Activated CD4-positive, alpha-beta T cell treated with anti-CD3 and anti-CD28 coated beads for 36 hours (primary cell): ENCODE measurements around the gene UVRAG. TPM values are rescaled to one million over a fixed set of nuclear protein-coding genes. Genes with fewer than 3 reads are reported as not detected.
"Not testable (repeated sequence)": the region's sequence is repeated elsewhere in the genome, so short reads cannot be mapped to it uniquely, and the experiment has no call there.

Experiments
- ATAC-seq: fragments of 200-7000 bp; cut with Tn5 transposase; one replicate; pipeline ENCODE4 v1.10.0; 2021; ENCODE audit warnings: mild to moderate bottlenecking, moderate library complexity
- CTCF ChIA-PET: fragments of 350-600 bp; sonication (Branson Sonifier 250); formaldehyde crosslinking; loops from one replicate; lab custom pipeline; 2021; ENCODE audit warnings: antibody characterized with exemption; lab: Charles Lee
- POLR2A ChIA-PET: fragments of 350-600 bp; sonication (Branson Sonifier 250); formaldehyde crosslinking; loops from one replicate; lab custom pipeline; 2021; ENCODE audit warnings: antibody characterized with exemption, inconsistent platforms; lab: Charles Lee
- DNase-seq: peaks from one replicate; pipeline ENCODE4 v3.0.0-alpha.2; 2020
- H3K27ac Mint-ChIP-seq: one replicate; pipeline ENCODE4 v1.8.0; 2021; ENCODE audit warnings: mixed read lengths
- H3K27me3 Mint-ChIP-seq: one replicate; pipeline ENCODE4 v1.8.0; 2021; ENCODE audit warnings: mixed read lengths
- H3K36me3 Mint-ChIP-seq: one replicate; pipeline ENCODE4 v1.8.0; 2021; ENCODE audit warnings: low read depth, mixed read lengths
- H3K4me1 Mint-ChIP-seq: one replicate; pipeline ENCODE4 v1.8.0; 2021; ENCODE audit warnings: mixed read lengths
- H3K4me3 Mint-ChIP-seq: one replicate; pipeline ENCODE4 v1.8.0; 2021; ENCODE audit warnings: mild to moderate bottlenecking, moderate library complexity, mixed read lengths
- H3K9me3 Mint-ChIP-seq: one replicate; pipeline ENCODE4 v1.8.0; 2021; ENCODE audit warnings: low read depth, mixed read lengths
- intact Hi-C, 2 experiments: fragments of 100-400 bp; cut with DNase I in 1 of 2; cut with micrococcal nuclease in 1 of 2; formaldehyde crosslinking; loops; one replicate each; pipeline versions ENCODE4 v1.14.2 to v1.15.1; 2022 to 2024; cut with DNase I, micrococcal nuclease
- total RNA-seq, 2 experiments: library from RNA; stranded (reverse); gene quantifications; one replicate each; pipeline ENCODE4 v1.2.3, GENCODE V29; 2021

Gene UVRAG
- total RNA-seq, 2 experiments from 2014 or later = 11.4 to 13.4 TPM

GRCh38 chr11:75849894-75850293 lies 34.9 kb downstream of the UVRAG start:
- Mint-ChIP-seq H3K36me3 (peaks cover 9% of the 10 kb centered on the region), H3K27ac (no peak overlapping the region), H3K4me3 (no peak overlapping the region), H3K4me1 (peaks cover 11% of the 10 kb centered on the region), H3K9me3 (no peaks in the 10 kb centered on the region), H3K27me3 (no peaks in the 10 kb centered on the region)
- ChIA-PET POLR2A (no interaction called here), CTCF (no interaction called here)
- ATAC-seq (no peak), DNase-seq (no peak)
- intact Hi-C loops = no loop called here

GRCh38 chr11:75850787-75851186 lies 35.8 kb downstream of the UVRAG start:
- CTCF ChIA-PET = interaction anchor here (1.8 kb wide), 1 partner anchor 17 kb away, joined by 8 read pairs; no protein-coding TSS in a partner anchor
- Mint-ChIP-seq H3K9me3 (no peaks in the 10 kb centered on the region), H3K27ac (no peak overlapping the region), H3K27me3 (no peaks in the 10 kb centered on the region), H3K36me3 (peaks cover 14% of the 10 kb centered on the region), H3K4me1 (peaks cover 11% of the 10 kb centered on the region), H3K4me3 (no peak overlapping the region)
- ATAC-seq (no peak), DNase-seq (no peak)
- intact Hi-C loops = no loop called here
- POLR2A ChIA-PET = no interaction called here

- Mint-ChIP-seq H3K27me3 (no peaks in the 10 kb centered on the region), H3K9me3 (no peaks in the 10 kb centered on the region), H3K27ac (no peak overlapping the region), H3K36me3 (peaks cover 14% of the 10 kb centered on the region), H3K4me3 (no peak overlapping the region), H3K4me1 (peaks cover 11% of the 10 kb centered on the region)
- ChIA-PET POLR2A (no interaction called here), CTCF (interaction anchor here (1.8 kb wide), 1 partner anchor 17 kb away, joined by 8 read pairs; no protein-coding TSS in a partner anchor)
- ATAC-seq = no peak
- DNase-seq = no peak
- intact Hi-C loops = no loop called here
Observed at GRCh38 chr11:75851203-75851602, 36.2 kb downstream of the UVRAG start.

- ChIA-PET POLR2A (no interaction called here), CTCF (interaction anchor here (0.7 to 1.7 kb wide), 3 partner anchors 14 to 49 kb away, joined by 3 to 5 read pairs (median 5); no protein-coding TSS in a partner anchor)
- ATAC-seq (no peak), DNase-seq (no peak)
- intact Hi-C loops = no loop called here
- H3K4me1 Mint-ChIP-seq = peaks cover 11% of the 10 kb centered on the region
- H3K4me3 Mint-ChIP-seq = no peak overlapping the region
- H3K9me3 Mint-ChIP-seq = no peaks in the 10 kb centered on the region
- peaks cover 21% of the 10 kb centered on the region for H3K36me3 Mint-ChIP-seq
- H3K27me3 Mint-ChIP-seq = no peaks in the 10 kb centered on the region
- H3K27ac Mint-ChIP-seq = no peak overlapping the region
Observed at GRCh38 chr11:75852406-75853017, 37.5 kb downstream of the UVRAG start.

GRCh38 chr11:75853563-75853962 lies 38.6 kb downstream of the UVRAG start:
- POLR2A ChIA-PET = not testable (repeated sequence)
- CTCF ChIA-PET = interaction anchor here (1.3 kb wide), 1 partner anchor 14 kb away, joined by 5 read pairs; no protein-coding TSS in a partner anchor
- peaks cover 21% of the 10 kb centered on the region for H3K36me3 Mint-ChIP-seq

GRCh38 chr11:75853971-75854370 lies 39.0 kb downstream of the UVRAG start:
- Mint-ChIP-seq H3K4me1 (peaks cover 17% of the 10 kb centered on the region), H3K4me3 (no peak overlapping the region), H3K27ac (no peak overlapping the region), H3K27me3 (no peaks in the 10 kb centered on the region), H3K9me3 (no peaks in the 10 kb centered on the region), H3K36me3 (peaks cover 21% of the 10 kb centered on the region)
- ChIA-PET POLR2A (no interaction called here), CTCF (interaction anchor here (1.3 kb wide), 1 partner anchor 14 kb away, joined by 5 read pairs; no protein-coding TSS in a partner anchor)
- ATAC-seq (no peak), DNase-seq (no peak)
- intact Hi-C loops = no loop called here

More at GRCh38 chr11:75853563-75853962, 38.6 kb downstream of the UVRAG start:
- DNase-seq, H3K4me3 Mint-ChIP-seq, H3K27ac Mint-ChIP-seq, H3K27me3 Mint-ChIP-seq, ATAC-seq, intact Hi-C loops, H3K9me3 Mint-ChIP-seq: not testable (repeated sequence)
- H3K4me1 Mint-ChIP-seq = peaks cover 17% of the 10 kb centered on the region

- ATAC-seq = no peak
- intact Hi-C loops = no loop called here
- peaks cover 21% of the 10 kb centered on the region for H3K36me3 Mint-ChIP-seq
- ChIA-PET CTCF (interaction anchor here (3.0 kb wide), 1 partner anchor 12 kb away, joined by 19 read pairs; no protein-coding TSS in a partner anchor), POLR2A (no interaction called here)
- no peaks in the 10 kb centered on the region for H3K9me3 Mint-ChIP-seq
- H3K4me3 Mint-ChIP-seq = no peak overlapping the region
- H3K27me3 Mint-ChIP-seq = no peaks in the 10 kb centered on the region
- H3K27ac Mint-ChIP-seq = no peak overlapping the region
- peaks cover 12% of the 10 kb centered on the region for H3K4me1 Mint-ChIP-seq
- DNase-seq = no peak
Observed at GRCh38 chr11:75855206-75855605, 40.2 kb downstream of the UVRAG start.

- CTCF ChIA-PET = interaction anchor here (1.1 to 3.0 kb wide), 3 partner anchors 11 to 295 kb away, joined by 3 to 19 read pairs (median 3); no protein-coding TSS in a partner anchor
- H3K27me3 Mint-ChIP-seq = no peaks in the 10 kb centered on the region
- H3K4me3 Mint-ChIP-seq = no peak overlapping the region
- peaks cover 6% of the 10 kb centered on the region for H3K4me1 Mint-ChIP-seq
- peaks cover 20% of the 10 kb centered on the region for H3K36me3 Mint-ChIP-seq
- intact Hi-C loops = no loop called here
- ATAC-seq = no peak
- POLR2A ChIA-PET = no interaction called here
- no peak for DNase-seq
- H3K27ac Mint-ChIP-seq = no peak overlapping the region
- no peaks in the 10 kb centered on the region for H3K9me3 Mint-ChIP-seq
Observed at GRCh38 chr11:75856912-75857311, 41.9 kb downstream of the UVRAG start.

GRCh38 chr11:75858042-75858441 lies 43.0 kb downstream of the UVRAG start:
- POLR2A ChIA-PET = no interaction called here
- H3K4me1 Mint-ChIP-seq = peaks cover 6% of the 10 kb centered on the region
- intact Hi-C loops = no loop called here
- DNase-seq (no peak), ATAC-seq (no peak)
- H3K27me3 Mint-ChIP-seq = no peaks in the 10 kb centered on the region
- no peak overlapping the region for H3K27ac Mint-ChIP-seq
- no peaks in the 10 kb centered on the region for H3K9me3 Mint-ChIP-seq
- peaks cover 15% of the 10 kb centered on the region for H3K36me3 Mint-ChIP-seq
- CTCF ChIA-PET = interaction anchor here (1.1 kb wide), 1 partner anchor 294 kb away, joined by 3 read pairs; no protein-coding TSS in a partner anchor
- H3K4me3 Mint-ChIP-seq = no peak overlapping the region

GRCh38 chr11:75858613-75859012 lies 43.6 kb downstream of the UVRAG start:
- ATAC-seq = no peak
- ChIA-PET CTCF (no interaction called here), POLR2A (no interaction called here)
- Mint-ChIP-seq H3K36me3 (peaks cover 15% of the 10 kb centered on the region), H3K27me3 (no peaks in the 10 kb centered on the region), H3K9me3 (no peaks in the 10 kb centered on the region), H3K4me1 (peaks cover 6% of the 10 kb centered on the region), H3K27ac (no peak overlapping the region), H3K4me3 (no peak overlapping the region)
- DNase-seq = no peak
- intact Hi-C loops = no loop called here

GRCh38 chr11:75859614-75860013 lies 44.6 kb downstream of the UVRAG start:
- Mint-ChIP-seq H3K27me3 (no peaks in the 10 kb centered on the region), H3K36me3 (peaks cover 13% of the 10 kb centered on the region), H3K9me3 (no peaks in the 10 kb centered on the region), H3K27ac (no peak overlapping the region), H3K4me3 (no peak overlapping the region), H3K4me1 (peaks cover 6% of the 10 kb centered on the region)
- ChIA-PET POLR2A (no interaction called here), CTCF (interaction anchor here (0.6 kb wide), 1 partner anchor 826 kb away, joined by 4 read pairs; no protein-coding TSS in a partner anchor)
- DNase-seq (no peak), ATAC-seq (no peak)
- intact Hi-C loops = no loop called here

GRCh38 chr11:75862437-75862836 lies 47.4 kb downstream of the UVRAG start:
- ChIA-PET CTCF (interaction anchor here (1.1 to 2.9 kb wide), 2 partner anchors 23 to 60 kb away, joined by 3 to 15 read pairs; no protein-coding TSS in a partner anchor), POLR2A (no interaction called here)
- Mint-ChIP-seq H3K27me3 (no peaks in the 10 kb centered on the region), H3K36me3 (peaks cover 3% of the 10 kb centered on the region), H3K9me3 (no peaks in the 10 kb centered on the region), H3K4me1 (peaks cover 10% of the 10 kb centered on the region), H3K27ac (no peak overlapping the region), H3K4me3 (no peak overlapping the region)
- intact Hi-C loops = no loop called here
- ATAC-seq = no peak
- DNase-seq = no peak
